WERI-Rb-1 (cell line): ENCODE data around the gene LRRN4.
"Not testable (repeated sequence)": the region's sequence is repeated elsewhere in the genome, so short reads cannot be mapped to it uniquely, and the experiment has no call there.

Source experiments
- DNase-seq: peaks from one replicate; pipeline ENCODE4 v3.0.0-alpha.2; 2020
- H3K27ac ChIP-seq: fragments of 250-450 bp; sonication (Bioruptor Pico); 2 replicates; pipeline ENCODE4 v1.5.1; 2020; ENCODE audit warnings: mild to moderate bottlenecking, moderate library complexity
- H3K27me3 ChIP-seq: fragments of 250-450 bp; sonication (Bioruptor Pico); 2 replicates; pipeline ENCODE4 v1.5.1; 2021; ENCODE audit warnings: mild to moderate bottlenecking, low read depth, moderate library complexity; ENCODE audit not compliant: insufficient read depth, severe bottlenecking
- H3K36me3 ChIP-seq: fragments of 250-450 bp; sonication (Bioruptor Pico); 2 replicates; pipeline ENCODE4 v1.5.1; 2020; ENCODE audit warnings: mild to moderate bottlenecking, moderate library complexity
- H3K4me3 ChIP-seq: 2 replicates; pipeline ENCODE4 v1.5.1; 2011; ENCODE audit warnings: low read depth, mild to moderate bottlenecking, control low read depth, low read length
- H3K9me3 ChIP-seq: fragments of 250-450 bp; sonication (Bioruptor Pico); 2 replicates; pipeline ENCODE4 v1.5.1; 2021; ENCODE audit warnings: mild to moderate bottlenecking, moderate library complexity; ENCODE audit not compliant: severe bottlenecking
- CTCF ChIP-seq: IDR thresholded peaks from 2 replicates; pipeline ENCODE4 v1.5.1; 2011; ENCODE audit warnings: low read depth, mild to moderate bottlenecking, control low read depth, inconsistent platforms, low read length

Gene LRRN4

GRCh38 chr20:6034134-6034969 lies 19.5 kb downstream of the LRRN4 start:
- no peak overlapping the region for H3K27ac ChIP-seq
- no peak overlapping the region for H3K4me3 ChIP-seq
- DNase-seq, result no peak
- H3K9me3 ChIP-seq, result no peaks in the 10 kb centered on the region
- no peak for TF ChIP-seq CTCF
- no peaks in the 10 kb centered on the region for H3K27me3 ChIP-seq
- H3K36me3 ChIP-seq, result peaks cover 43% of the 10 kb centered on the region

- not testable (repeated sequence) for H3K4me3 ChIP-seq, H3K27ac ChIP-seq, H3K27me3 ChIP-seq, DNase-seq, H3K9me3 ChIP-seq
- peaks cover 36% of the 10 kb centered on the region for H3K36me3 ChIP-seq
Observed at GRCh38 chr20:6032907-6033306, 21.0 kb downstream of the LRRN4 start.

GRCh38 chr20:6030453-6031080 lies 23.3 kb downstream of the LRRN4 start:
- no peak for TF ChIP-seq CTCF
- H3K27ac ChIP-seq, result no peak overlapping the region
- no peaks in the 10 kb centered on the region for H3K27me3 ChIP-seq
- no peak overlapping the region for H3K4me3 ChIP-seq
- DNase-seq, result no peak
- peaks cover 22% of the 10 kb centered on the region for H3K36me3 ChIP-seq
- no peaks in the 10 kb centered on the region for H3K9me3 ChIP-seq

GRCh38 chr20:6029538-6029937 lies 24.3 kb downstream of the LRRN4 start:
- no peak overlapping the region for H3K27ac ChIP-seq

GRCh38 chr20:6028818-6029217 lies 25.0 kb downstream of the LRRN4 start:
- H3K27me3 ChIP-seq, result no peaks in the 10 kb centered on the region
- H3K36me3 ChIP-seq, result peaks cover 22% of the 10 kb centered on the region
- H3K4me3 ChIP-seq, result no peak overlapping the region
- no peak for TF ChIP-seq CTCF
- no peak overlapping the region for H3K27ac ChIP-seq
- DNase-seq, result no peak
- peaks cover 7% of the 10 kb centered on the region for H3K9me3 ChIP-seq

More at GRCh38 chr20:6029538-6029937, 24.3 kb downstream of the LRRN4 start:
- H3K27me3 ChIP-seq, result no peaks in the 10 kb centered on the region
- no peak overlapping the region for H3K4me3 ChIP-seq
- no peak for TF ChIP-seq CTCF
- peaks cover 22% of the 10 kb centered on the region for H3K36me3 ChIP-seq
- peaks cover 7% of the 10 kb centered on the region for H3K9me3 ChIP-seq
- no peak for DNase-seq

GRCh38 chr20:6026051-6026450 lies 27.8 kb downstream of the LRRN4 start:
- H3K4me3 ChIP-seq, result no peak overlapping the region
- H3K27me3 ChIP-seq, result no peaks in the 10 kb centered on the region
- peaks cover 7% of the 10 kb centered on the region for H3K9me3 ChIP-seq
- no peak for TF ChIP-seq CTCF
- no peak overlapping the region for H3K27ac ChIP-seq
- H3K36me3 ChIP-seq, result peaks cover 28% of the 10 kb centered on the region
- peak; percentile 30 for DNase-seq
